Parathyroid adenoma (tissue), 2 donors: ENCODE measurements around the gene COL23A1.
A peak's percentile ranks its signal among the peaks of the same experiment; 100 is the strongest.
"Not testable (repeated sequence)": the region's sequence is repeated elsewhere in the genome, so short reads cannot be mapped to it uniquely, and the experiment has no call there.

Source experiments
- H2AFZ ChIP-seq: fragments of 300-600 bp; sonication (generic); one replicate; pipeline ENCODE4 v1.7.0; 2017; ENCODE audit warnings: antibody characterized with exemption, mild to moderate bottlenecking
- H3K27ac ChIP-seq: fragments of 300-600 bp; sonication (generic); one replicate; pipeline ENCODE4 v1.7.0; 2017
- H3K27me3 ChIP-seq: fragments of 300-600 bp; sonication (generic); one replicate; pipeline ENCODE4 v1.7.0; 2017; ENCODE audit warnings: low read length; ENCODE audit not compliant: control insufficient read depth, insufficient read depth
- H3K36me3 ChIP-seq: fragments of 300-600 bp; sonication (generic); one replicate; pipeline ENCODE4 v1.7.0; 2017; ENCODE audit warnings: low read length; ENCODE audit not compliant: control insufficient read depth, insufficient read depth
- H3K4me1 ChIP-seq: fragments of 300-600 bp; sonication (generic); one replicate; pipeline ENCODE4 v1.7.0; 2017; ENCODE audit warnings: control low read depth
- H3K4me2 ChIP-seq: fragments of 300-600 bp; sonication (generic); one replicate; pipeline ENCODE4 v1.7.0; 2017; ENCODE audit warnings: low read length
- H3K4me3 ChIP-seq: fragments of 300-600 bp; sonication (generic); one replicate; pipeline ENCODE4 v1.7.0; 2017; ENCODE audit warnings: low read depth, low read length
- H3K79me2 ChIP-seq: fragments of 300-600 bp; sonication (generic); one replicate; pipeline ENCODE4 v1.7.0; 2017; ENCODE audit warnings: control low read depth
- H3K9ac ChIP-seq: fragments of 300-600 bp; sonication (generic); one replicate; pipeline ENCODE4 v1.7.0; 2017; ENCODE audit warnings: mild to moderate bottlenecking
- H3K9me3 ChIP-seq: fragments of 300-600 bp; sonication (generic); one replicate; pipeline ENCODE4 v1.7.0; 2017; ENCODE audit warnings: low read length; ENCODE audit not compliant: control insufficient read depth
- TF ChIP-seq, protein P1 (sequence below): fragments of 300-600 bp; sonication (generic); IDR thresholded peaks from one replicate; pipeline ENCODE4 v1.7.0; 2017; ENCODE audit warnings: antibody characterized with exemption, mild to moderate bottlenecking
- donor health status: primary hyperparathyroidism.

COL23A1 gene

DNA sequence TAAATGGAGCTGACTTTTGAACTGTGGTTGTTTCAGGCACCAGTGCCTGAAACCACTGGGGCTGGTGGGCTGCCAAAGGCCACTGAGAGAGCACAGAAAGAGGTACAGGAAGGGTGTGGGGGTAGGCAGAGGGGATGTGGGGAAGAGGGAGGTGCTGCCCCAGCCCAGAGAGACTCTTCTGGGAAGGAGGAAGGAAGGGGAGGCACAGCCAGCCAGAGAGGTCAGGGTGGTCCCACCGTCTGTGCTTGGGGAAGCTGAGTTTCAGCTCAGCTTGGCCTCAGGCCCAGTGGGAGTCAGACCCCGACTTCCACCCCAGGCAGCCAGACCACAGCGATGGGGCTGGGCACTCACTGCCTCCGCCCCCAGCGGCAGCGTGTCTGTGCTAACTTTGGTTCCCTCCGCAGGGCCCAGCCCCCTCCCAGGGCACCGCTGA, 348.9 kb downstream of the COL23A1 start:
- TF ChIP-seq, protein P1, sequence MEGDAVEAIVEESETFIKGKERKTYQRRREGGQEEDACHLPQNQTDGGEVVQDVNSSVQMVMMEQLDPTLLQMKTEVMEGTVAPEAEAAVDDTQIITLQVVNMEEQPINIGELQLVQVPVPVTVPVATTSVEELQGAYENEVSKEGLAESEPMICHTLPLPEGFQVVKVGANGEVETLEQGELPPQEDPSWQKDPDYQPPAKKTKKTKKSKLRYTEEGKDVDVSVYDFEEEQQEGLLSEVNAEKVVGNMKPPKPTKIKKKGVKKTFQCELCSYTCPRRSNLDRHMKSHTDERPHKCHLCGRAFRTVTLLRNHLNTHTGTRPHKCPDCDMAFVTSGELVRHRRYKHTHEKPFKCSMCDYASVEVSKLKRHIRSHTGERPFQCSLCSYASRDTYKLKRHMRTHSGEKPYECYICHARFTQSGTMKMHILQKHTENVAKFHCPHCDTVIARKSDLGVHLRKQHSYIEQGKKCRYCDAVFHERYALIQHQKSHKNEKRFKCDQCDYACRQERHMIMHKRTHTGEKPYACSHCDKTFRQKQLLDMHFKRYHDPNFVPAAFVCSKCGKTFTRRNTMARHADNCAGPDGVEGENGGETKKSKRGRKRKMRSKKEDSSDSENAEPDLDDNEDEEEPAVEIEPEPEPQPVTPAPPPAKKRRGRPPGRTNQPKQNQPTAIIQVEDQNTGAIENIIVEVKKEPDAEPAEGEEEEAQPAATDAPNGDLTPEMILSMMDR = no peak
- Histone ChIP-seq H3K36me3 (no peaks in the 10 kb centered on the region), H3K9me3 (no peaks in the 10 kb centered on the region), H3K9ac (no peak overlapping the region), H2AFZ (no peak overlapping the region), H3K4me1 (no peaks in the 10 kb centered on the region), H3K4me3 (no peak overlapping the region), H3K27ac (peak overlapping the region; percentile 15), H3K79me2 (no peaks in the 10 kb centered on the region), H3K27me3 (no peaks in the 10 kb centered on the region), H3K4me2 (no peak overlapping the region)

DNA sequence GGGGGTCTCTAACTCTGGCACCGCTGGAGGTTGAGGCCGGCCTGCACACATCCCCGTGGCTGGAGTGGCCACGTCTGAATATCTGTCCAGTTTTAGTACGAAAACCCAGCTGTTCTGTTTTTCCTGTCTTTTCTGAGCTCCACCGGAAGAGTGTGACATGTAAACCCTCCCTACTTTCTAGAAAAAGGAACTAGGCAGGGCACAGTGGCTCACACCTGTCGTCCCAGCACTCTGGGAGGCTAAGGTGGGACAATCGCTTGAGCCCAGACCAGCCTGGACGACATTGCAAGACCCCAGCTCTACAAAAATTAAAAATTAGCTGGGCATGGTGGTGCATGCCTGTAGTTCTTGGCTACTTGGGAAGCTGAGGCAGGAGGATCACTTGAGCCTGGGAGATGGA, 349.4 kb downstream of the COL23A1 start:
- Histone ChIP-seq H2AFZ (no peak overlapping the region), H3K4me3 (no peak overlapping the region), H3K9ac (no peak overlapping the region), H3K9me3 (no peaks in the 10 kb centered on the region), H3K36me3 (no peaks in the 10 kb centered on the region), H3K4me1 (no peaks in the 10 kb centered on the region), H3K27ac (peak overlapping the region; percentile 15), H3K79me2 (no peaks in the 10 kb centered on the region), H3K4me2 (no peak overlapping the region), H3K27me3 (no peaks in the 10 kb centered on the region)
- TF ChIP-seq, protein P1 = no peak

DNA sequence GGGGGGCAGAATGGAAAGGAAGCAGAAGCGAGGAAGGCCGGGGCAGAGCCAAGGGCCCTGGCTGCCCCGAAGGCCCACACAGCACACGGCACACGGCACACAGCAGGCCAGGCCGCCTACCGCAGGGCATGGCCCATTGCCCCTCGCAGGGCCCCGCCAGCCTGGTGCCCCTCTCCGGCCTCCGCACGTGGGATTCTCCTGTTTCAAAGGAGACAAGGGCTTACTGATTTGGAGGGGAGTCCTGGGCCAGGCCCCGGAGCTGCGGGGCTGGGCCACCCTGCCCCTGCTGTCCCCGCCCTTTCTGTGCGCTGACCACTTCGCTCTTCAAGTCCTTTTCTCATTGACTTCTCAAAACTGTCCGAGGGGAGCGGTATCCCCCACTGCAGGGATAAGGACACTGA, 349.9 kb downstream of the COL23A1 start:
- H3K4me3 ChIP-seq = no peak overlapping the region
- H3K4me2 ChIP-seq = no peak overlapping the region
- H3K36me3 ChIP-seq = no peaks in the 10 kb centered on the region
- no peaks in the 10 kb centered on the region for H3K27me3 ChIP-seq
- H3K9me3 ChIP-seq = no peaks in the 10 kb centered on the region
- H3K27ac ChIP-seq = peak overlapping the region; percentile 12
- H2AFZ ChIP-seq = no peak overlapping the region
- no peaks in the 10 kb centered on the region for H3K4me1 ChIP-seq
- TF ChIP-seq, protein P1 = no peak
- H3K79me2 ChIP-seq = no peaks in the 10 kb centered on the region
- no peak overlapping the region for H3K9ac ChIP-seq

DNA sequence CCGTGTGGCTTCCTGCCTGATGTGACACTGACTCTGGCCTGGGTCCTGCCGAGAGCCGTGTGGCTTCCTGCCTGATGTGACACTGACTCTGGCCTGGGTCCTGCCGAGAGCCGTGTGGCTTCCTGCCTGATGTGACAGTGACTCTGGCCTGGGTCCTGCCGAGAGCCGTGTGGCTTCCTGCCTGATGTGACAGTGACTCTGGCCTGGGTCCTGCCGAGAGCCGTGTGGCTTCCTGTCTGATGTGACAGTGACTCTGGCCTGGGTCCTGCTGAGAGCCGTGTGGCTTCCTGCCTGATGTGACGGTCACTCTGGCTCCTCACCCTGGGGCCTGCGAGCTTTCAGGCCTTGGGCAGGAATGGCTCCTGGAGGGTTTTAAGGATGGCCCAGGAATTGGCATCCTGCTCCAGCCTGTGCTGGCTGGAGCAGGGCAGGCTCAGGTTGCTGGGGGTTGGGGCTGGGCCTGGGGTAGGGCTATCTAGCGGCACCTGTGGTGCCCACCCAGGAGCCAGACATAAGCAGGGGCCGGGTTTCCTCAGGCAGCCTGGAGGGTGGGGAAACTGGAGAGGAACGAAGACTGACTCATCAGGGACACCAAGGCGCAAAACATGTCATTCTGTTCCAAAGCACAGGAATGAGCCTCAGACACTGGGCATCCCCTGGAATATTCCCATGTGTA, 350.4 kb downstream of the COL23A1 start:
- not testable (repeated sequence) for H3K4me3 ChIP-seq, H3K27me3 ChIP-seq, H3K9ac ChIP-seq, H3K9me3 ChIP-seq, H2AFZ ChIP-seq, H3K79me2 ChIP-seq, H3K36me3 ChIP-seq, H3K4me1 ChIP-seq, H3K4me2 ChIP-seq
- H3K27ac ChIP-seq = peak overlapping the region; percentile 12

DNA sequence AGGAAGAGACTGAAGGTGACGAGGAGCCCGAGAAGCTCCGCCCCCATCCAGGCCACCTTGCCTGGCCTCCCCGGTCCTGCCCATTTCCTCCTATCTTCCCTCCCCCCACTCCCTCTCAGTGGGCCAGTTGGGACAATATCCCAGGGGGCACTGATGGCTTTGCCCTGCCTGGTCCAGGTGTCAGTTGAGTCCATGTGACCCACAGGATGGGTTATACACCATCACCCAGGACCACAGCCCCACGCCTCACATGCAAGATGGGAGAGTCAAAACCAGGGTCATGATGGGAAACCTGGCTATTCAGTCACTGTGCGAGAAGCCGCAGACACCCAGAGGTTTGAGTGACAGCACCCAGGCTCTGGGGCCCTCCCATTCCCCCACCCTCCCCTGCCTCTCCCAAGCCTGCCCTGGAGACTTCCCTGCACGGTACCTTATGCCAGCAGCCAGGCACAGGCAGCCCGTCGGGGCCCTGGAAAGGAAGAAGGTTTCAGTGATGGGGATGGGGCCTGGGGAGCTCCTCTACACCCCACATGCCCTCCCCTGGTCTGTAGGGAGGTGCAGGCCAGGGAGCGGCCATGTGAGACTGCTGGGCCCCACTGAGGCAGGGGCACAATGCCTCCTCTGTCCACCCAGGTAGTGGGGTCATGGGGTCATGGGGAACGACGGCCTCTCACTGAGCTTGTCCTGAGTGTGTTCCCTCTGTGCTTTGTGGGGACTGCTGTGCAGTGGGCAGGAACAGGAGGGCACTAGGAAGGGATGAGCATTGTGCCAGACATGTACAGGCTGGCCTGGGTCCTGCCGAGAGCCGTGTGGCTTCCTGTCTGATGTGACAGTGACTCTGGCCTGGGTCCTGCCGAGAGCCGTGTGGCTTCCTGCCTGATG, 351.2 kb downstream of the COL23A1 start:
- TF ChIP-seq, protein P1 = no peak
- Histone ChIP-seq H3K4me1 (no peaks in the 10 kb centered on the region), H3K79me2 (no peaks in the 10 kb centered on the region), H3K9ac (no peak overlapping the region), H3K27me3 (no peaks in the 10 kb centered on the region), H3K4me3 (no peak overlapping the region), H3K27ac (peak overlapping the region; percentile 49), H3K4me2 (no peak overlapping the region), H3K9me3 (no peaks in the 10 kb centered on the region), H2AFZ (no peak overlapping the region), H3K36me3 (no peaks in the 10 kb centered on the region)
